ENCODE measurements around the gene EZH1.
"Not testable (repeated sequence)": the region's sequence is repeated elsewhere in the genome, so short reads cannot be mapped to it uniquely, and the experiment has no call there.

EZH1 gene

DNA sequence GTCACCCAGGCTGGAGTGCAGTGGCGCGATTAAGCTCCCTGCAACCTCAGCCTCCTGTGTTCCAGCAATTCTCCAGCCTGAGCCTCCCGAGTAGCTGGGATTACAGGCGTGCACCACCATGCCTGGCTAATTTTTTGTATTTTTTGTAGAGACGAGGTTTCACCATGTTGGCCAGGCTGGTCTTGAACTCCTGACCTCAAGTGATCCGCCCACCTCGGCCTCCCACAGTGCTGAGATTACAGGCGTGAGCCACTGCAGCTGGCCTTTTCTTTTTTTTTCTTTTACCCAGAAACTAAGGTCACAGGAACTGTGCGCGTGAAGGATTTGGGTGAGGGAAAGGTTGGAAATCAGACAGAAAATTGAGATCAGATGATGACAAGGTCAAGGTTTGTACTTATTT lies 25.1 kb upstream of the EZH1 start:
- DNase-seq = not testable (repeated sequence)

DNA sequence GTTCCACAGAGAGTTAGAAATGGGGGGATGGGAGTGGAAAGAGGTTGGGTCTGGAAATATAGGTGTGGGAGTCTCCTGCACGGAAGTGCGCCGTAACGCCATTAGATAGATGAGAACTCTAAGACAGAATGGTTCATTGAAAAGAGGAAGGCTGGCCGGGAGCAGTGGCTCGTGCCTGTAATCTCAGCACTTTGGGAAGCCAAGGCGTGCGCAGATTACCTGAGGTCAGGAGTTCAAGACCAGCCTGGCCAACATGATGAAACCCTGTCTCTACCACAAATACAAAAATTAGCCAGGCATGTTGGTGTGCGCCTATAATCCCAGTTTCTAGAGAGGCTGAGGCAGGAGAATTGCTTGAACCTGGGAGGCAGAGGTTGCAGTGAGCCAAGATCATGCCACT lies 23.2 kb upstream of the EZH1 start:
- DNase-seq = not testable (repeated sequence)

DNA sequence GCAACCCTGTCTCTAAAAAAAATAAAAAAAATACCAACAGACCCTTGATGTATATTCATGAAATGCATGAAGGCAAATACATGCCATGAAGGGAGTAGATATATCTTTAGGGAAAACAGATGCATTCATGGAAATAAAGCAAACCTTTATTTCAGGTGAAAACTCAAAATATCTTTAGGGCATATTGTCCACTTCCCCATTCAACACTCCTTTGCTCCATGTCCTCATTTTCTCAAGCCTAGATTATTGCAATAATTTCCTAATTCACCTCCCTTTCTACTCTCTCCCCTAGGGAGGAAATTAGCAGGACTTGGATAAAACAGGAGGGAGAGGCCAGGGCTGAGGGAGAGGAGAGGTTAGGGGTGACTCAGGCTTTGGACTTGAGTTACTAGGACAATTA lies 22.7 kb upstream of the EZH1 start:
- no peak for DNase-seq

- DNase-seq = no peak
Measured at GRCh38 chr17:42766124-42766523, 21.3 kb upstream of the EZH1 start.

DNA sequence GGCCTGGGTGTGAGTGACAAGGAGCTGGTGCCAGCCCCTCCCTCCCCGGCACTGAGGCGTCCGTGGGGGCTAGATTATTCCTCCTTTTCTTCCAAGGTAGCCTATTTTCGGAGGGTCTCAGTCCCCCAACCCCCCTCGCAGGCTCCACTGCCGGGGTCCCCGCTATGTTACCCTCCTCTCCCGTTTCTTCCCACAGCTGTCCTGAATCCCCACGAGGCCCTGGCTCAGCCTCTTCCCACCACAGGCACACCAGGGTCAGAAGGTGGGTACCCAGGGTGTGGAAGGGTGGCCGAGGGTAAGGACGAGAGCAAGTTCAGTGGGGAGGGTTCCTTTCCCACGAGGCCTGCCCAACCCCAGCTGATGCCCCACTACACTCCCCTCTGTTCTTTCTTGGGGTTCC lies 16.8 kb upstream of the EZH1 start:
- DNase-seq = no peak

GRCh38 chr17:42760652-42761581 lies 16.1 kb upstream of the EZH1 start, which contains the start of gene RAMP2:
RAMP2 (plus strand) TSS chr17:42761227; CDS start chr17:42761262, 35 bp downstream.
- no peak for DNase-seq

- DNase-seq = no peak
Measured at GRCh38 chr17:42759982-42760651, 15.3 kb upstream of the EZH1 start.

- DNase-seq = peak; percentile 47
Measured at GRCh38 chr17:42754782-42755181, 9.9 kb upstream of the EZH1 start.

DNA sequence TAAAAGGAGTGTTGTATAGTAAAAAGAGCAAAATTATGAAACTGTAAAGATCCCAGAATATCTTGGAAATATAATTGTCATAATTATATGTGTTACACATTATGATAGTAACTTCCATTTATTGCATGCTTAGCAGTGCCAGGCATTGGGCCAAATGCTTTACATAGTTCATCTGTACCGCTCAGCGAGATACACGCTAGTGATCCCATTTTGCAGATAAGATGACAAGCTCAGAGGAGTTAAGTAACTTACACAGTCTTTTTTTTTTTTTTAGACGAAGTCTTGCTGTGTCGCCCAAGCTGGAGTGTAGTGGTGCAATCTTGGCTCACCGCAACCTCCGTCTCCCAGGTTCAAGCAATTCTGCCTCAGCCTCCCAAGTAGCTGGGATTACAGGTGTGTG lies 6.8 kb upstream of the EZH1 start:
- no peak for DNase-seq

- DNase-seq = no peak
Measured at GRCh38 chr17:42750739-42751344, 6.0 kb upstream of the EZH1 start.

DNA sequence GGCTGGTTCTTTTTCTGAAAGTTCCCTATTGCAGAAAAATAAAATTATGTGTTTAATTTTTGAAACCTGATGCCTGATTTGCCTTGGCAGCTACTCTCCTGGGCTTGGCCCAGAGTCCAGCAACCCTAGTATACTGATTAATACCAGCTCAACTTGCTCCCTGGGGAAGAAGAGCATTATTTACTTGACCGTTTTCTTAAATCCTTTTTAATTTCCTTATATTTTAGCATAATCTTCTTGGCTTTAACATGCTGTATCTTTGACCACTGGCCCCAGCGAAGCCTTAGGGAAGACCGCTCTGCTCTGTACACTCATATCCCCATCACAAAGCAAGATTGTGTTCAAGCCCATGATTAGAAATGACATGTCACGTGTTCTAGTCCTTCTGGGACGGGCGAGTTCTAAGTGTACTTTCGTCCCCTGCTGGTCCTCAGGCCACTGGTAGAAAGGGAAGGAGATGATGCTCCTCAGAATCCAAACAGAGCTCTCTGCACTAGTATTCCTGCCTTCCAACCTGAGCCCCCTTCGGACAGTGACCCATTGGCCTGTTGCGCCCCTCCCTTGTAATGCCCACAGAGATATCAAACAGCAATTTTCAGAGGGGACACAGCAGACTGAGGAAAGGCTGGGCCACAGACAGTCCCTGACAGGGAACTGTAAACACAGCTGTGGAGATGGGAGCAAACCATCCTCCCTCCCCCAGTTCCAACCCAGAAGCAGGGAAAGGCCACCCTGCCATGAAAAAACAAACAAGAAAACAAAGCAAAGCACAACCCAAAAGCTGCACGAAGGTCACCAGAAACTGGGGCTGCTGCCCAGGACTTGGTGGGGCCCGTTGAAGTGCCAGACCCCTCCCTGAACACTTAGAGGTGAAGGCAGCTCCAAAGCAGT lies 4.3 kb upstream of the EZH1 start:
- DNase-seq = no peak

GRCh38 chr17:42748202-42748907 lies 3.5 kb upstream of the EZH1 start:
- DNase-seq = no peak

DNA sequence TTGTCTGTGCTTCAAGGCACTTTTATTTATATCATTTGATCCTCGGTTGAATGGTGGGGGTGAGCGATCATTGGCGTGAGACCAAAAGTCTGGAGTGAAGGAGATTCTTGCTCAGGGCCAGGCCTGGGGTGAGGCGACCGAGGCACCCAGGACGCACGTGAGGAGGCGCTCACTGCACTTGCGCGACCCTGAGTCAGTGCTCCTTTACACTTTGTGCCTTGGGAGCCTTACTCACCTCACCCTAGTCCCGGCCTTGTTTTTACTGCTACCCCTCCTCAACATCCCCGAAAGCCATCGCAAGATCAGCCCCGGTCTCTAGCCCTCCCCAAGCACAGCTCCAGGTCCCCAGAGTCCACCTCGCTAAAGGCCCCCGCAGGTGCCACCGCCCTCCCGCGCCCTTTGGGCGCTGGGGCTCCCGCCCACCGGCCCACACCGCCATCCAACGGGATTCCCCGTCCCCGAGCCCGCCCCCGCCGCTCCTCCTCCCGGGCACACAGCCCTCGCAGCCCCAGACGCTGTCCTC lies 496 bp downstream of the EZH1 start:
- no peak for DNase-seq

DNA sequence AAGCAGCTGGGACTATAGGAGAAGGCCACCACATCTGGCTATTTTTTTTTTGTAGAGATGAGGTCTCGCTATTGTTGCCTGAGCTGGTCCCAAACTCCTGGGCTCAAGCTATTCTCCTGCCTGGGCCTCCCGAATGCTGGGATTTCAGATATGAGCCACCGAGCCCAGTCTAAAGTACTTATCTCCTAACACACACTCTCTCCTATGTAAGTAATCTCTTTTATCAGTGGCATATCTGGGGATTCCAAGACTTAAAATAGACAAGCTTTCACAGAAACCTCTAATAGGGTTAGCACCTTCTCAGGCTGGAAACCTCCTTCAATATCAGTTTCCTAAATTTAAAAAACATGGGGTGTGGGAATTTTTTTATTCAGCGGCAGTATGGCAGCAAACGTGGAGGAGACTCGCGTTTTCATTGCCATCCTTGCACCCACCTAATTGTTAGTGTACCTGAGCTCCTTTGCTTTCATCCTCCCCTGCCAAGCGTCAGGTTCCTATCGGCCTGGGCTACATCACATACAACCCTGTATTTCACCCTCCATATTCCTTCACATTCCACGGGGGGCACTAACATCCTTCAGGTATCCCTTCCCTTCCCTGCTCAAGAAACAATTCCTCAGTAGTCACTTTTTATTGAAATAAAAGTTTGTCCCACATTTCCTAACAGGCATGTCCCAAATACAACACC lies 1.1 kb downstream of the EZH1 start:
- no peak for DNase-seq

DNA sequence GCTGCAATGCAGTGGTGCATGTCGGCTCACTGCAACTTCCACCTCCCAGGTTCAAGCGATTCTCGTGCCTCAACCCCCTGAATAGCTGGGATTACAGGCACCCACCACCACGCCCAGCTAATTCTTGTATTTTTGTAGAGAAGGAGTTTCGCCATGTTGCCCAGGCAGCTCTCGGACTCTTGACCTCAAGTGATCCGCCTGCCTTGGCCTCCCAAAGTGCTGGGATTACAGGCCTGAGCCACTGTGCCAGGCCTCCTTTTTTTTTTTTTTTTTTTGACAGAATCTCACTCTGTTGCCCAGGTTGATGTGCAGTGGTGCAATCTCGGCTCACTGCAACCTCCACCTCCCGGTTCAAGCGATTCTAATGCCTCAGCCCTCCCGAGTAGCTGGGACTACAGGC lies 1.9 kb downstream of the EZH1 start:
- DNase-seq = not testable (repeated sequence)

DNA sequence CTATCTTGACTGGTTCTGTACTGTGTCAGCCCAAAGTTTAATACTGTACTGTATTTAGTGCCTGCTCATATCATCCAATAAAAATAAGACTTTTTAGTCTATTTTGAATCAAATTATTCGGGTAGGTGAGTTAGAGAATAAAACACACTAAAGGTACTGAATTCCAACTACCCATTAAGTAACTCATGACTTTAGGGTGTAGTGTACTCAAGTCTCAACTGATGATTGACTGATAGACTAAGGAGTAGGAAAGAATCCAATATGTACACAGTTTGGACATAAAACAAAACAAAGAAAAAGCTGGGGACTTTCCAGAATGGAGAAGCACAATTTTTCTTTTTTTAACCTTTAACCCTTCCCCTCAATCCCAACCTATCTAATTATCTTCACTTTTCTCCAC lies 4.1 kb downstream of the EZH1 start:
- no peak for DNase-seq

GRCh38 chr17:42725143-42725542 lies 19.7 kb downstream of the EZH1 start:
- no peak for DNase-seq

DNA sequence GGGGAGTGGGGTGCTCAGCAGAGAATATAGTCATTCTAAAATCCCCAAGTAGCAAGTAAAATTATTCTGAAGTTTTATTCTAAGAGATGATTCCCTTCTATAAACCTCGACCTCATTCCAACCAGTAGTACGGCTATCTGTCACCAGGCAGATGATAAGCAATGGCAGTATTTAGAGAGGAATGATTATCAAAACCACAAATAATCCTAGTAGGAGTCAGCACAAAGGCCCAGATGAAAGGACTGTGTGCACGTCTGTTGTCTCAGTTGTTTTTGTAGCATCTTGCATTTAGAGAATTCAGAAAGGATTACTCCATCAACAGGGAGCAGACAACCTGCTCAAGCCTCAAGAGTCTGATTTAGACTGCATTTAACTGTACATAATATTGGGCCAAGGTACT lies 21.2 kb downstream of the EZH1 start:
- DNase-seq = no peak

DNA sequence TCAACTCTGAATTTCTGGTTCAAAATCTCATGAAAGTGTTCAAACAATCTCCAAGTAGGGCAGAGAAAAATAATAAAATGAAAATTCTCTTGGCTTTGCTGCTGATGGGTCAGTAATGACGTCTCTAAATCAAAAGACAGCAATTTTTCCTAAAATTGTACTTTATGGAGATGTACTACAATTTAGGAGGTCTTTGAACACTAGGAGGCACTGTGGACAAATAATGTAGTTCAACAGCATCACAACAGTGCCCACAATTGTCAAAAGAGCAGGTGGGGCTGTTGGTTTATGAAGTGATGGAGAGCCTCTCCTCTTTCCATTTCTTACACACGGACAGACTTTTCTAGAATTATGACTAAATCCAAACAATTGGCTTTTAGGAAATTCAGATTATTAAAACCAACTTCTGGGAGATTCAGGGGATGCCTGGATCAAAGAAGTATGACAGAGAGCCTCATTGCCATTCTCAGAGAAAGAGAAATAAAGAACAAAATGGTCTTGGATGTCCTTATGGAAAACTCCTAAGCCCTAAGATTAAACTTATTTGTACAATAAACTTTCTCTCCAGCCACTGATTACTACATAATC lies 23.8 kb downstream of the EZH1 start:
- no peak for DNase-seq

GRCh38 chr17:42709561-42709960 lies 35.3 kb downstream of the EZH1 start:
- no peak for DNase-seq

DNA sequence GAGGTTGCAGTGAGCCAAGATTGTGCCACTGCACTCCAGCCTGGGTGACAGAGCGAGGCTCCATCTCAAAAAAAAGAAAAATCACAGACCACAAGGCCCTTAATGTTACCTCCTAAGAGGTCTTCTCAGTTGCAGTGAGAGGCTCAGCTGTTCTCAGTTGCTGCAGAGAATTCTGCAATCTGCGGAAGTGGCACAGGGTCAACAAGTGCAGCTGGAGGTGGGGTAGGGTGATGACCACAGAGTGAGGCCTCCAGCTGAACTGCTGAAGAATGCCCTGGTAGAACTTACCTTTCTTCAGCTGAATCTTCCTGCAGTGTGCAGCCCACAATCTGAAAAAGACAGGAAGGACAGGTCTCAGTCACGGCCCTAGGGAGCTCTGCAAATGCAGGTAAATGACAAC lies 36.3 kb downstream of the EZH1 start:
- no peak for DNase-seq
